SIG-M5 treated with dmso at 0.1 percent for 504 hours (cell line): Measurements from ENCODE around the gene KLK11.

Source experiments
- DNase-seq: peaks from one replicate; lab custom pipeline; 2025; ENCODE audit not compliant: unreplicated experiment; lab: John Stamatoyannopoulos, UW

KLK11 gene

DNA sequence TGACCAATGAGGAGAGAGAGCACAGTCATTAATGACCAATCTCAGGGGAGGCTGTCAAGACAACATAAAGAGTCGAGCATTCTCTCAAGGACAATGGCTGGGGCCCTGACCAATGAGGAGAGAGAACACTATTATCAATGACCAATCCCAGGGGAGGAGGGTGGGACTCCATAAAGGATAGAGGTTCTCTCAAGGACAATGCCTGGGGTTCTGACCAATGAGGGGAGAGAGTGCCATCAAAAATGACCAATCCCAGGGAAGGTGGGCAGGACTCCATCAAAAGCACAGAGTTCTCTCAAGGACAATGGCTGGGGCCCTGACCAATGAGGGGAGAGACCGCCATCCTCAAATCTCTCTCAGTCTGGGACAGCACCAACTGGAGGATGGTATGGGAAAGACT is 3.3 kb upstream of the KLK11 start:
- DNase-seq, result no peak

DNA sequence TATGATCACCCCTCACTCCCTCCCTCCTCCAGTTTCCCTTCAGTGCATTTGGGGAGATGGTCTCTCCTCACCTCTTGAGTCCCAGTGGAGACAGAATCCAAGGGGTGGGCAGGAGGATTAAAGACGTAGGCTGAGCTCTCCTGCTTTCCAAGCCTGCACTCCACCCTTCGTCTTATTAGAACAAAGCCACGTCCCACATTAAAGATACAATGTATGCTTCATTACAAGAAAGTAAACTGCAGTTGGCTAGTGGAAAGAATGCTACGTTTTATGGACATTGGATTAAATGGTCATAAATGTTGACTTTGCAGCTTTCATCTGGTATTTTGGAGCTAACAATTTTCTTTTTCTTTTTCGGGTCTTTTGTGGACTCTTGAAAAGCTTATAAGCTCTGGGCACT is 1.5 kb upstream of the KLK11 start:
- DNase-seq, result peak; percentile 23

DNA sequence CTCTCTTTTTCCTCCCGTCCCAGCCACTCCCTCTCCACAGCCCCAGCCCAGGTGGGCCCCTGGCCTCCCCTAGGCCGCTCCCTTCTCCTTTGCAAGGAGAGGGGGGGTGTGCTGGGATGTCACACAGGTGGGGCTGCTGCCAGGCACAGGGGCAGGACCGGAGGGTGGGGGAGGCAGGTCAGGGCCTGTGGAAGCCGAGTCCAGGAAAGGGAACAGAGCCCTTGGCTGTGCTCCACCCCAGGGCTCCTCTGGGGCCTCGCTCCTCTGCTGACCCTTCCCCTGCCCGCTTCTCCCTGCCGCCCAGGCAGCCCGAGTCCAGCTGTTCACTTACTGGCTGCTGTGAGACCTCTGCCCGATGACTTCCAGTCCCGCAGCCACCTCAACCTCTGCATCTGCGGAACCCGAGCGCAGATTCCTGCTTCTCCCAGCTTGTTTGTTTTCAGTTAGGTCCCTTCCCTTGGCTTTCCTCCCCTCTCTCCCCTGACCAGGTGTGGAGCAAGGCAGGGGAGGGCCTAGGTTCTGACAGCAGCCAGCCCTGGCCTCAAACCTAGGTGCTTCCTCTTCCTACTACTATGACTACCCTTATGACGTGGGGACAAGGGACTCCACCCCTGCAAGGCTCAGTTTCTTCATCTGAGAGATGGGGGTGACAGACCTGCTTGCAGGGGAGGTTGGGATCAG is 850 bp upstream of the KLK11 start:
- DNase-seq, result no peak

DNA sequence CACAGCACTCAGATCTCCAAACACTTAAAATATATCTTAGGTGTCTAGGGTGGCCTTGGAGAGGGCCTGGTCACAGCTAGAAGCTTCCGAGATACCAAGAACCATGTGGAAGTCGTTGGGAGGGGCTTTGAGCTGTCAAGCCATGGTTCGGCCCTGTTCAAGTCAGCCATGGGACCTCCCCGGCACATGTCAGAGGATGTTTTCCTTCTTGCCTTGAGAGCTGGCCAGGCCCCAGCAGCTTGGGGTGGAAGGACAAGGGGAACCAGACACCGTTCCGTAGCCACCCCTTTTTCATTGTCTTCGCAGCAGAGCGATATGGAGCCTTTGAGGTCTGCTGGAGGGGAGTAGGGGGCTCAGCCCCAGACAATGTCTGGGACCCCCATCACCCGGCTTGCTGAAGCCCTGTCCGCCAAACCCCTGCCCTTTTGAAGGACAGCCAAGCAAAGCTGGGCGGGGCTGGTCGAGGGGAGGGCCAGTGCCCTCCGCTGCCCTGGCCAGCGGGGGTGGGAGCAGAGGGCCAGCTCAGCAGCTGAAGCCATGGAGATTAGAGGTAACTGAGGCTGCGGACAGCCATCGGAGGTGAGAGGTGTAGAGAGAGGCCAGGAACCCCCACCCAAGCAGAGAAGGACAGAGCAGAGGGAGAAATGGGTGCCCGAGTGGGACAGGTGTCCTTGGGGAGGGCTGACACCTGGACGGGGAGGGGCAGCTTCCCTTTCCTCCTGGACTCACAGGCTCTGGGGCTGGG is 435 bp downstream of the KLK11 start:
- DNase-seq, result no peak

DNA sequence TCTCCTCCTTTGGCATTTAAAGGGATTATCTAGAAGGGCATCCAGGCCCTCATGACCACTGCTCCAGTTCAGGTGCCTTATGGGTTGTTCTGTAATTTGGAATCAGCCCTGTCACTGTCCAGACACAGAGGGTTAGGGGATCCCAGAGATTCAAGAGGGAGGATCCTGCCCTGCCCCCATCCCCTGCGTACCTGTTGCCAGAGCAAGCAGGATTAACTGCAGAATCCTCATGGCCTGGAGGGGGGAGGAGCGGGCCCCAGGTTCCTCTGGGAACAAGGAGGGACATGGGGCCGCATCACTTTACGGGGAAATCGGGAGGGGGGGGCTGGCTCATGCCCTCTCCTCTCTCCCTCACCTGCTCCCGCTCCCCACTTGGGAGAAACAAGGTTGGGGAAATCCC is 1.0 kb downstream of the KLK11 start:
- no peak for DNase-seq

DNA sequence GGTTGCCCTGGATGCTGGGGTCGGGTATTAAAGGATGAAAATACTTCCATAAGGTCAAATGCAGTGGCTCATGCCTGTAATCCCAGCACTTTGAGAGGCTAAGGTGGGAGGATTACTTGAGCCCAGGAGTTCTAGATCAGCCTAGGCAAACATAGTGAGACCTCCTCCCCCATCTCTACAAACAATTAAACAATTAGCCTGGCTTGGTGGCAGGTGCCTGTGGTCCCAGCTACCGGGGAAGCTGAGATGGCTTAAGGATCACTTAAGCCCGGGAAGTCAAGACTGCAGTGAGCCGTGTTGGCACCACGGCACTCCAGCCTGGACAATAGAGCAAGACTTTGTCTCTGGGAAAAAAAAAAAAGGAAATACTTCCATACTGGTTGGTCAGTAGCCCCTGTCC is 1.5 kb downstream of the KLK11 start:
- no peak for DNase-seq

DNA sequence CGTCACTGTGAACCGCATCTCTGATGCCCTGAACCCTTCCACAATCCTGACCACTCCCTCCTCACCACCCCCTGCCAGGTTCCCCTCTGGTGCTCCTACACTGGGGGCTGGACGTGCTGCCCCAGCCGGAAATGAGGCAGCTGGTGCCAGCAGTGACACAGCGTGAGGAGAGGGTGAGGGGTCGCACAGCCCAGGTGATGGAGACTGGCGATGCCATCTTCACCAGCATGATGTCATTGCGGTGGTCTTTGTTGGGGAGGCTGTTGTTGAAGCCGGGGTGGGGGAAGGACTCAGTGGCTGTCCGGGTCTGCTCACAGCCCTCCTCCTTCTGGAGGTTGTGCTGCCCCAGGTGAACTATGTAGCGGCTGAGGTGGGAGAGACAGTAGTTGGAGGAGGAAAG is 2.5 kb downstream of the KLK11 start:
- DNase-seq, result no peak

DNA sequence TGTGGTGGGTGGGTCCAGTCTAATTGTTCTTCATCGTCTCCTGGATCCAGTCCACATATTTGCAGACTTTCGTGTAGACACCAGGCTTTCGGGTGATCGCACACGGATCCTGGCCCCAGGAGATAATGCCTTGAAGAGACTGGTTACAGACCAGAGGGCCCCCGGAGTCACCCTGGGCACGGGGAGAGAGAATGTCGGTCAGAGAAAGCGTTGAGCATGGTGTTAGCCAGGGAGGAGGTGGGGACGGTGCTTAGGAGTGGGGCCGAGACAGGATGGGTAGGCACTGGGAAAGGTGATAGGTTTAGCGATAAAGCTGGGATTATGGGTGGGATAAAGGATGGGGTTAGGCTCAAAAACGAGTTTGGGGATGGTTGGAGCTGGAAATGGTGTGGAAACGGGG is 3.9 kb downstream of the KLK11 start:
- no peak for DNase-seq

DNA sequence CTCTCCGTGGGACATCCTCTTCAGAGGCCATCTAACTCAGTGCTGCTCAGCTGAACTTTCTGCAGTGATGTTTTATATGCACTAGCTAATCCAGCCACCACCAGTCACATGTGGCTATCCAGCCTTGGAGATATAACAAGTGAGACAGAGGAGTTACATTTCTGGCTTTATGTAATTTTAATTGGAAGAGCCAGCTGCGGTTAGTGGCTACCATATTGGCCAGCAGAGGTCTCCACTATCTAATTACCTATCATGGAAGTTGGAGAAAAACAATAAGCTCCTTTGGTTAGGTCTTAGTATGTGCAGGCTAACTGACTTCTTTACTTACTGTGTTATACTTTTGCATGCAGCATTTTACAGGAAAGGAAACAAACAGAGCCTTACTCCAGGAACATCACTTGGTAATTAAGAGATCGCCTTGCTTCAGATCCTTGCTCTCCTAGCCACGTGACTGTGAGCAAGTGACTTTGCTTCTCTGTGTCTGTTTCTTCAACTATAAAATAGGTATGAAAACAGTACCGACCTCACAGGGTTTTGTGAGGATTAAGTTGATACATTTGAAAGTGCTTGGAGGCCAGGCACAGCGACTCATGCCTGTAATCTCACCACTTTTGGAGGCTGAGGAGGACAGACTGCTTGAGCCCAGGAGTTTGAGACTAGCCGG is 5.3 kb downstream of the KLK11 start:
- DNase-seq, result peak; percentile 57

DNA sequence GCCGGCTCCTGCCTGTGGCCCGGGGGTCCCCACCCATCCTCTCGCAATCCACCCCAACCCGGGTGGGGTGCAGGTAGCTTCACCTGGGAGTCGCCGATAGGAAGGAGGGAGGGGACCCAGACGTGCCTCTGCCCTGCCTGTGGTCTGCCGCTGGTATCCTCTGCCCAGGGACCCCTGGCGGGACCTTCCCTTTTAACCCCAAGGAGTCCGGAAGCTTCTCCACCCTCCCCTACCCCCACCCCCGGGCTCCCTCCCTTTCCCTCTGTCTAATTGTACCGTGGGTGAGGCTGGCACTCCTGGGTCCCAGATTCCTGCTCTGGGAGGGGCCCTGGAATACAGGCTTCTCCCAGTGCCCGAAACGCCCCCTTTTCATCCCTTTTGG is 6.9 kb downstream of the KLK11 start, which contains the start of gene KLK10:
KLK10 (minus strand) TSS at position 166 of the 382 bp plus-strand sequence. CDS start 579 bp downstream, outside the sequence.
- no peak for DNase-seq

DNA sequence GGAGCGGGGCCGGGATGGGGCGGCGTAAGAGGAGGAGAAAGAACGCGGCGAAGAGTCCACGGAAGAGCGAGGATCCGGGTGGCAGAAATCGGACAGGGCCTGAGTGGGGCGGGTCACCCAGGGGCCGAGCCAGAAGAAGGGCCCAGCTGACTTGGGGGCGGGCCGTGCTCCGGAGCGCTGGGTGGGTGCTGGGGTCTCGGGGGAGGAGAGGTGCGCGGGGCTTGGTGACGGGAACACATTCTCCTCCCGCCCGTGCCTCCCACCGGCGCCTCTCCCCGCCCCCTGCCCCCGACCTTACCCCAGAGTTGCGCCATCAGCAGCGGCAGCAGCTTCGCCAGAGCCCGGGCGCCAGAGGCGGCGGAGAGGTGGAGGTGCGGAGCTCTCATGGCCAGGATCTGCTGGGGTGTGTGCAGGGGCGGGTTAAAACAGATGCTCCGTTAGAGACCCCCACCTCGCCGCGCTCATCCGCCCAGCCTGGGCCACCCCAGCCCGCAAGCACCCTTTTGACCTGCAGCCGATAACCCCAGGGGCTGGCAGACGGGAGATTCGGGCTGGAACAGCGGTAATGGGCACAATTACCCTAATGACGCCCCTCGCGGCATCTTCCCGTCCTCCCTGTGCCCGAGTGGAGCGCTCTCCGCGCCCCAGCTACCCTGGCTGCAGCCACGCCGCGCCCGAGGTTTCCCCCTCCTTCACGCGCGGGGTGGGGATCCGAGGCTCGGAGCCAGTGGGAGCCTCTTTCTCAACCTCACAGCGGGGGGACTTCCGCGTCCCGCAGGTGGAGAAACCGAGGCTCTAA is 7.5 kb downstream of the KLK11 start:
- peak; percentile 5 for DNase-seq

DNA sequence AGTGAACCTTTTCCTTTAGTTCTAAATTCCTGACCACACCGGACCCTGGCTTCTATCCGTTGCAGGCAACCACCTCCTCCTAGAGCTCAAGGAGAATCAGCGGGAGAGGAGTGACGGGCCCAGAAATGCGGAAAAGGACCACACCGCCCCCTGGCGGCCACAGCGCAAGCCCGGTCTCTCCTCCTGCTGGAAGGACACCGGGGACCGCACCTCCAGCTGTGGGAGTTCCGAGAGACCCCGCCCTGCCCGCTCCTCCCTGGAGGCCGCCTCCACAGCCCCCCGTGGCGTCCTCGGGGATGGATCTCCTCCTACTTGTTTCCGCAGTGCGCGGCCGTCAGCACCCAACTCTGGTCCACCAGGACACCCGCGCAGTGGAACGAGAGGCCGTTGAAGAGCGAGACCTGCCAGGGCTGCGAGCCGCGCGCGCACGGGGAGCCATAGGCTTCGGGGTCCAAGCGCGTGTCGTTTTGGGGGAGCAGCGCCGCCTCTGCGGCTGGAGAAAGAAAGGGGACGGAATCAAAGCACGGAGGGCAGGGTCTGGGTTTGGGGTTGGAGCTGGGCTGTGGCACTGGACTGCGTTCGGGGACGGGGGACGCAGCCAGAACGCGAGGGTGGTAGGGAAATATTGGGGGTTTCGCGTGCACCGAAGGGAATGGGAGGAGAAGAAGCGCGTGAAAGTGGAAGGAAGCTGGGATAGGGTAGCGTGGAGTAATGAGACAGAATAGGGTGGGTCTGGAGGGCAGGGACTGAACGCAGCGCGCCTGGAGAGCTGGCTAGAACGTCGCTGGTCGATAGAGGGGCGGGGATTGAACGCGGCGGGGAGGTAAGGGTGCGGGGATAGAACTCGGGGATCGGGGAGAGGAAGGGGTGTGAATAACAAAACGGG is 9.4 kb downstream of the KLK11 start:
- DNase-seq, result peak; percentile 37

DNA sequence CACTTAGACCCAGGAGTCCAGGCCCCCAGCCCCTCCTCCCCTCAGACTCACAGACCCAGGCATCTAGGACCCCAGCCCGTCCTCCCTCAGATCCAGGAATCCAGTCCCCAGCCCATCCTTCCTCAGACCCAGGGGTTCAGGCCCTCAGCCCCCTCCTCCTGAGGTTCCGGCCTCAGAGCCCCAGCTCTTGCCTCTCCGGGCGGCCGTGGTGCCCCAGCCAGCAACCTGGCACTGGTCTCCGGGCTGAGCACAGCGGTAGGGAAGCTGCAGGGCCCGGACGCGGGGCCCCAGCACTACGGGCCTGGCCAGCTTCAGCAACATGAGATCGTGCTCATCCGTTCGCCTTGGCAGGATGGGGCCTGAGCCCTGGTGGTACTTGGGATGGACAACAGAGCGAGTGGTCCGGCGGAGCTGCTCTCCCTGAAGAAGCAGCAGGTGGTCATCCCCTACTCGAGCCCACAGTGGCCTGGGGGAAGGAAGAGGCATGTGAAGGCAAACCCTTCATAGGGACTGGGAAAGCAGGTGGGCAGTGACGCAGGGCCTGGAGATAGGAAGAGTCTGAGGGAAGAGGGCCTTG is 10.6 kb downstream of the KLK11 start:
- no peak for DNase-seq

DNA sequence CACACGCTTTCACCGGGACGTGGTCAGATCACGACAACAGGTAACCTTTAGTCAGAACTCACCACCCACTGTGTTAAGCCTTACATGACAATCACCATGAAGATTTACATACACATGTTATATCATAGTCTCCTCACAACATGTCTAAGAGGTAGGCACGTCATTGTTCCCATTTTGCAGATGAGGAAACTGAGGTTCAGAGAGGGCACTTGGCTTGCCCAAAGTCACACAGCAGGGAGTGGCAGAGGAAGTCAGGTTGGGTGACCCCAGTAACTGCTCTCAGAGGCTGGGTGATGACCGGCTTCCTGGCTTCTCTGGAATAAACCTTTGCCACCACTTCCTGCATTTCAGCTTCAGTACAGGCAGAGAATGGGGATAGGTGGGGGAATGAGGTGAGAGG is 12.2 kb downstream of the KLK11 start:
- DNase-seq, result no peak

DNA sequence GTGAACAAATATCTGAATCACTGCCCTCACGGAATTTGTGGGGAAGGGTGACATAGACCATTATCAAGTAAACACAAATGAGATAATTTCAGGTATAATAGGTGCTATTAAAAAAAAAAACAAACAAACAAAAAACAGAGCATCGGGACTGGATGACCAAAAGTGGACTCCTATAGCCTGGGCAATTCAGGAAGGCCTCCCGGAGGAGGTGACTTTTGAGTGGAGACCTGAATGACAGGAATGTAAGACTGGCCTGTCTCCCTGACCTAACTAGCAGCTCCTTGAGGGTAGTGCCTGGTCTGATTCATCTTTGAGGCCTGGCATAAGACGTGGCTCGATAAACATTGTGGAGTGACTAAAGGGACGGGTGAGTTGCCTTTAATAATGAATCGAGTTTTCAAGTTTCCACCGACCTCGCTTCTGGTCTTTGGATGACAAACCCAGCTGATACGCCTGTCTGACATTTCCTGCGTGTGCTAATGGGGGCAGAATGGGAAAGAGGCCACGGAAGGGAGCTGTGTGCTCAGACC is 13.7 kb downstream of the KLK11 start:
- DNase-seq, result no peak

DNA sequence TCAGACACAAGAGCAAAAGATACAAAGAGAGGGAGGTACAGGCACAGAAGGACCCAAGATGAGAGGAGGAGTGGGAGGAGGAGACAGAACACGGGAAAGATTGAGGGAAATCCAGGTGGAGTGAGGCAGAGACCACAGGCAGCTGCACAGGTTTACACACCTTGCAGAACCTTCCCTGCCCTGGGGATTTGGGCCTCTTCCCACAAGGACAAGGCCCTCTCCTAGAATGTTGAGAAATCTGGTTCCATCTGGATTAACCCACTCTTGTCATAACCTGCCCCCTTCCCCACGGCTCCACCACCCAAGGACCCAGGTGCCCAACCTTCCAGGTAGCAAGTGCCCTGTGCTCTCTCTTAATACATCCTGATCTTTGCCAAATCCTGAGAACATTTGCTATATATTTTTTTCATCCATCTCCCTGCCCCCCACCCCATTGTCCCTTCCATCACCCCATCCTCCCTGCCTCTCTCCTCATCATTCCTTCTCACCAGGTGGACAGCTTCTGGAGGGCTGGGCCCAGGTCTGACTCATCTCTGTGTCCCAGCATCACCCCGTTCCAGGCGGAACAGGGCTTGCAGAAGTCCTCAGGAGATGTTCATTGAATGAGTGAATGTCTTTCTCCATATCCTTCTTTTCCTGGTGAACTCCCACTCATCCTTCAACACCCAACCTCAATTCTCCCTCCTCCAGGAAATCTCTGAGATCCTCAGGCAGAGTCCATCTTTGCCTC is 16.2 kb downstream of the KLK11 start:
- no peak for DNase-seq

DNA sequence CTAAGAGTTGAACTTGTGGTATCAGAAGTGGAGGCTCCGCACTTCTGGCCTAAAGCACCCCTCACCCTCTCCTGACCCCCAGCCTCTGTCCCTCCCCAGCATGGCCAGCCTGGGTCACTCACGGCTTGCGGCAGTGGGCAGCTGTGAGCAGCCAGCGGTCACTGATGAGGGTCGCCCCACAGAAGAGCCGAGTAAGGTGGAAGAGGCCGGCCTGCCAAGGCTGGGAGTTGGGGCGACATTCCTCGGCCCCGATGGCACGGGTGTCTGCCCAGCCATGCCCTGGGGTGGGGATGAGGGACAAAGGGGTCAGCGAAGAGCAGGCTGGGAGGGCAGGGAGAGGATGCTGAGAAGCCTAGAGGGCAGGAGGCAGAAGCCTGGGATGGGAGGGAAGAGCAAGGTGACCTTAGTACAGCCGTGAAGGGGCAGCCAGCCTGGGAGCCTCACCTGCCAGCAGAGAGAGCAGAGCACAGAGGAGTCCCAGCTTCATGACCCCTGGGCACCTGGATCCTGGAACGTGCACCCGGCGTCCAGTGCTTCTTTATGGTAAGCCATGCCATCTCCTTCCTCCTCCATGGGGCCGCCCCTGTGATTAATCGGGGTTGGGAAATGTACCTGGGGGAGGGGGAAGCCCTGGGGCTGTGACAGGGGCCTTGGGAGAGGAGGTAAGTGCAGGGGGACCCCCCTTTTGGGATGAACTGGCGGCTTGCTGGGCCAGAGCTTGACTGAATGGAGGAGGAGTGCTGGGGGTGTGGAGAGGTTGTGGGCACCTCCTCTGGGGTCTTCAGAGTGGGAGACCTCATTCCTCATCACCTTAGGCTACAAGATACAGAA is 17.1 kb downstream of the KLK11 start:
- DNase-seq, result no peak

DNA sequence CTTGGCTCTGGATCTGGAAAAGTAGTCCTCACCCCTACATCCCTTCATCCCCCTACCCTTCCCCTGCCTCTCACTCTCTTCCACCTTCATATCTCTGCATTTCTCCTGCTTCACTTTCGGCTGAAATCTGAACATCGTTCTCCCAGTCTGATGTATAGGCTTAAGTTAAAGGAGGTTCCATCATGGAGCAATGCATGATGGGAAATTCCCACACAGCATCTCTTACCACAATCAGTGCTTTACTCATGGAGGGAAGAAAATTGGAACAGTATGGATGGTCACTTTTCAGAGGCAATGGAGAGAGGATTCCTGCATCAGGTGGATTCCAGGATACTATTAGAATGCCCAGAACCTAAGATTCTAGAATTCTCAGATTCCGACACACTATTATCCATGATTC is 18.9 kb downstream of the KLK11 start:
- DNase-seq, result no peak
